ENCODE measurements around the gene EEA1.
"Not testable (repeated sequence)": the region's sequence is repeated elsewhere in the genome, so short reads cannot be mapped to it uniquely, and the experiment has no call there.

The EEA1 gene

DNA sequence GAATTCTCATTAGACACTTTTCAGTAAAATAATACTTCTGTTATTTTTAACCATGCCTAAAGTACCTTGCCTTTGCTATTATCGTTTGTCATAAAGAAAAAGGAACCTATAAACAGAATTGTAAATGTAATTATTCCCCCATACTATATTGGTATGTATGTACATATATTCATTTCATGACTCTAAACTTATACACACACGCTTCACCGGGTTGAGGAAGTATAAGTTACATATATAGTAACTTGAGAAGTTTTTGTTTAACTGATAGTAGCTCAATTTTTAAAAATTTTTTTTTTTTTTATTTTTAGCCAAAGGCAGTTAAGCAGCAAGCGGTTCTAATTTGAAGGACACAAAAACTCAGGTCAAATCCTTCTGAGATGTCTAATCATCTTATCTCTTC lies 118.7 kb downstream of the EEA1 start:
- DNase-seq (ENCODE audit: low read depth in 2 of 2): no peak

DNA sequence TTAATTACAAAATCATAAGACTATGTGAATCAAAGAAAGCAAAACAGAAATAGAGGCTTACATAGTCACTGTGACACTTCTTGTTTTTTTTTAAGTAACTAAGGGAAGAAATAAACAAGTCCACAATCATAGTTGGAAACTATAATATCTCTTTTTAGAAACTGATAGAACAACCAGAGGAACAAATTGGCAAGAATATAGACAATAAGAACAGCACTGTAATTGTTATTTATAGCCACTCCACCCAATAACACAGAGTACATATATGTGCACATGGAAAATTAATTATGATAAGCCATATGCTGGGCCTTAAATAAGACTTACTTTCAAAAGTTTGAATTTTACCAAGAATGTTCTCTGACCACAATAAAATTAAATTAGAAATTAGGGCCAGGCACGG lies 125.2 kb downstream of the EEA1 start:
- no peak for DNase-seq (ENCODE audit: low read depth in 2 of 2)

DNA sequence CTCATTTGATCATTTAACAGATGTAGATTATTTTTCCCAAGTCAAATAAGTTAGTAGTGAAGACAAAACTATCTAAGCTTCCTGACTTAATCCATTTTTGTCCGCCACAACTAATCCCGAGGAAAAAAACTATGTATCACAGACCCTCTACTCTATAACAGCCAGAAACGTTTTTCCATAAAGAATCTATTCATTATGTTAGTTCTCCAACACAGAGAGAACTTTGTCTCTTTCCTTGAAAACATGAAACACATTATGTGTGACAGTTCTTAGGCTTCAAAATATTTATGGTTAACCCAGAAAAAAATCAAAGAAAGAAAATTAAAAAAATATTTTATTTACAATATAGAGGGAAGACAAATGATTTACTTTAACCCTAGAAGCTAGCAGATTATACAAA lies 126.2 kb downstream of the EEA1 start:
- DNase-seq (ENCODE audit: low read depth in 2 of 2): no peak

DNA sequence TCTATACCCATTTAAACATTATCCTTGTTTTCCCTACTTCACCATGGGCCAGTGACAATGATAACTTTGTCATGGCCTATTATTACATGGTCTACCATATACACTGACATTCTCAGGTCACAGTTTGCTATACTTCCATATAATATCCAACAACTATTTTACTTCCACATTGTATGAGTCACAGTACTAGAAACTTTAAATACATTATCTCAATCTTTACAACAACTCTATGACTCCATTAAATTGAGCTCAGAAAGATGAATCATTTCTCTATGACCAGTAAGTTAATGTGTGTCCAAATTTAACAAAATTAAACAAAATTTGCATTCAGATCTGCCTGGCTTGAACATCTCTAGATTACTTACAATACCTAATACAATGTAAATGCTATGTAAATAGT lies 132.4 kb downstream of the EEA1 start:
- DNase-seq (ENCODE audit: low read depth in 2 of 2): no peak

DNA sequence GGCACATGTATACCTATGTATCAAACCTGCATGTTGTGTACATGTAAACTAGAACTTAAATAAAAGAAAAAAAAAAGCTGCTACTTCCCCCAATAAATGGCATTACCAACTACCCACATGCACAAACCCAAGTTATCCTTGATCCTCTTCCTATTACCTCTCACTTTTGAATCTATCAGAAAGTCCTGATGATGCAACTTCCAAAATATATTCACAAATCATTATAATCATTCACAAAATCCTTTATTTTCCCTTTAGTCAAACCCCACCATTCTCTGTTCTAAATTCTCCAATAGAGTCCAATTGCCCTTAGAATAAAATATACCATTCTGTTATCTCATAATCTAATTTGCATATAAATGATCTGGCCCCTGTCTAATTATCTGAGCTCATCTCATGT lies 134.3 kb downstream of the EEA1 start:
- DNase-seq (ENCODE audit: low read depth in 2 of 2): no peak

DNA sequence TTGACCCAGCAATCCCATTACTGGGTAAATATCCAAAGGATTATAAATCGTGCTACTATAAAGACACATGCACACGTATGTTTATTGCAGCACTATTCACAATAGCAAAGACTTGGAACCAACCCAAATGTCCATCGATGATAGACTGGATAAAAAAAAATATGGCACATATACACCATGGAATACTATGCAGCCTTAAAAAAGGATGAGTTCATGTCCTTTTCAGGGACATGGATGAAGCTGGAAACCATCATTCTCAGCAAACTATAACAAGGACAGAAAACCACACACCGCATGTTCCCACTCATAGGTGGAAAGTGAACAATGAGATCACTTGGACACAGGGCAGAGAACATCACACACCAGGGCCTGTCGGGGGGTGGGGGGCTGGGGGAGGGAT lies 134.7 kb downstream of the EEA1 start:
- not testable (repeated sequence) for DNase-seq (ENCODE audit: low read depth in 2 of 2)

DNA sequence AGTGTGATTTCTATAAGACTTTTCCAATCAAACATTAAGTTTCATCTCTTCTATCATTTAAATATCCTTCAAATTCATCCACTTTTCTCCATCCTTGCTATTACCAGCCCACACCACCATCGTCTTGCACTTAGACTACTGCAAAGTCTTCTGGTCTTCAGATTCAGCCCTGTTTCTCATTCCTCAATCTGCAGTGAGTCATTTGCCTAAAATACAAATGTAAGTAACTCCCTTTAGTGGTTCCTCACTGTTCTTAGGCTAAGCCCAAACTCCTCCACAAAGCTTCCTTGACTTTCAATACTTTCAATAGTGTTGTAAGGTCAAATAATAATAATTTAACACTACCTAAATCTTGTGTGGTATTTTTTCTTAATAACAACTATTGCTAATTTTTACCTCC lies 143.1 kb downstream of the EEA1 start:
- no peak for DNase-seq (ENCODE audit: low read depth in 2 of 2)

DNA sequence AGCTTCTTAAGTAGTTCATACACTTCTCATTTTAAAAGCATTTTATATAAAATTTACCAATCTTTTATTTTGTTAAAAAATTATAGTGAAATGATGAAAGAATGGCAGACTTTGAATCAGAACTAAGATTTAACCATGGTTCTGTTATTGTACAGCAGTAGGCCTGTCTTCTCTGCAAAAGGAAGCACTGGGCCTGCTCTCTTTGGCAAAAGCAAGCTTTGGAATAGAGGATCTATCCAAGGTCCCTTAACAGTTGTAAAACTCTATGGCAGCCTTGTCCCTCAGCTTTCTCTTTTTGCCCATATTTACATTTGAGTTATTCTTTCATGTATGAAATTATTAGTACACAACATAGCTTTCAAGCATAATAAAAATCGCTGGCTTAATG lies 143.5 kb downstream of the EEA1 start:
- DNase-seq (ENCODE audit: low read depth in 2 of 2): no peak

DNA sequence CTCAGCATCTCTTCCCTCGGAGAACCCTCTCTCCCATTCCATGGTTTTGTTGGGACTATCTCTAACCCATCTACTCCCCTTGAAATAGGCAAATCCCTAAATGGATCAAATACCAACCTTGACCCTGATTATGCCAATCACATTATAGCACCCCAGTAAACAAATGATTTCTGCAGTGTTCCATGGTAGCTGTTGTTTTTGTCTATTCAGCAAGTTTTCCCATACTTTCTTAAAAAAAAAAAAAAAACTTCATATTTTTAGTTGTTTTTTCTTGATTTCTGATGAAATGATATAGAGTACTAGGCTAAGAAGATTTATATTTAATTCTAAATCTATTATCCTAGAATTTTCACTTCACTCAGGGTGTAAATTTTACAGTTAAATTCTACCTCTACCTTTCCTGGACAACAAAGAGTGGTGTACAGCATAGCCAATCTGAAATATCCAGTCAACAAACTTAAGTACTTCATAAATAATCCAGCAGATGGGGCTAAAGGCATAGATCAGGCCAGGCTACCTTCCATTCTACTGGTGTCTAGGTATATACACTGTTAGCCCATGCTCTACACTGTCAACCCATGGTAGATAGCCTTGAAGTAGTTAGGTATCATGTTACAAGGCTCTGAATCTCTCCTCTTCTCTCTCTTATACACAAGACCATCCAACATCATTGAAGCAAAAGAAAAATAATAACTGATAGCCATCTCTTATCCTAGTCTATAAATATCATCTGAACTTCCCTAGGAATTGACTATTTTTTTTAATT lies 144.1 kb downstream of the EEA1 start:
- DNase-seq (ENCODE audit: low read depth in 2 of 2): peak; percentile 56 to 60

DNA sequence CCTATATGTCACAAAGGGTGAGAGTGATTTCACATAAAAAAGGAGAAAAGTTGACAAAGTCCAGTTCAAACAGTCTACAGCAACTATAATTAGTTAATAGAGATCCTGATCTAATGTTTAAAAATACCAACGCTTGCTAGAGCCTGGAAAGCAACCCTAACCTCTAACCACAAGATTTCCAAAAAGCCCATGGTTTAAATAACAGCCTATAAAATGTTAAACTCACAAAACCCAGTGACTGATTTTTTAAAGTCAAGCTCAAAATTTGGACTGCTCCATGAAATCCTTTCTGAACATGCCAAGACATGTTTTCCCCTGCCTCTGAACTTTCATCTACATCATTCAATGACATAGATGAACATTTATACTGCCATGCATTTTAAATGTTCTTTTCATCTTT lies 144.7 kb downstream of the EEA1 start:
- peak; percentile 29 to 31 for DNase-seq (ENCODE audit: low read depth in 2 of 2)

DNA sequence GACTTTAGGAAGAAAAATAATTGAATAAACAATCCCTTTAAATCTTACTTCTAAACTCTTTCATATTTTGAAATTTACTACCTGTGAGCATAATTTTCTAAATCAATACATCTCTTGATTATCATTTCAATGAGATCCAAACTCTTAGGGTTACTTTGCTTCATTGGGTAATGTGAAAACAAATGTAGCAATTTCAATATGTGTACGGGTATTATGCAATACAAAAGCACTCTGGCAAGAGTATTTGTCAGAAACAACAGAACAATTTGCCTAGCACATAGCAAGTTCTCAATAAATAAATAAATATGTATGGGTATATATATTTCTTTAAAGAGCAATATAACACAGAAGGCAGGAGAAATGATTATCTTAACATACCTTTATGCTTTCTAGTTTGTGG lies 149.2 kb downstream of the EEA1 start:
- no peak for DNase-seq (ENCODE audit: low read depth in 2 of 2)

DNA sequence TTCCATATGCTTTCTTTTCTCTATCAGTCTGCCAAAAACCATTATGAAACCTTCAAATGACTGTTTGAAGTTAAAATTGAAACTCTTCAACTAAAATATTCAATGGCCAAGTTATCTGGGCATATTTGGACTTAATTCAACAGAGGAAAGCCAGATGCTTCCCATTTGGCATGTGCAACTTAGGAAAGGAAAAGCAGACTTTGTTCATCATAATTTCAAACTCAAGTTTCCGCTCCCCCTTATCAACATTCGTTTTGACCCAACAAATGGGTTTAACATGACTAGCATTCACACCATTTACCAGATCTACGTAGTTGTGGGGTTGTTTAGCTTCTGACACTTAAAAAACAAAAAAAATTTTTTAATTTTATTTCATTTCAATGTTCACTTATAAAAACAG lies 150.6 kb downstream of the EEA1 start:
- no peak for DNase-seq (ENCODE audit: low read depth in 2 of 2)

DNA sequence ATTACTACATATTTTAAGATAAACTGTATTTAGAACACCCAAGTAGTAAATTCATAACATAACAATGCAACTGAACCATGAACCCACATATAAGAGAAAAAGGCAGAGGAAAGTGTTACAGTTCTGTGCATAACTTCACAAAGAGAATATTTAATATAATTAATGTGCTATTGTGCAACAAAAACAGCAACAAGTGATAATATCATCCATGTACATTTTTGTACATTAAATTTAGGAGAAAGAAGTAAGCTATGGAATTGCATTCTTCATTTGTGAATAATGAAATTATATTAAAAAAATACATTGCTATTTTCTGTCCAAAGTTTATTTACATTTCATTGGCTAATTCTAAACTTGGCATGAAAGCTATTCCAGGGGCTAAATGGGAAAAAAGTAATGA lies 153.7 kb downstream of the EEA1 start:
- DNase-seq (ENCODE audit: low read depth in 2 of 2): no peak

DNA sequence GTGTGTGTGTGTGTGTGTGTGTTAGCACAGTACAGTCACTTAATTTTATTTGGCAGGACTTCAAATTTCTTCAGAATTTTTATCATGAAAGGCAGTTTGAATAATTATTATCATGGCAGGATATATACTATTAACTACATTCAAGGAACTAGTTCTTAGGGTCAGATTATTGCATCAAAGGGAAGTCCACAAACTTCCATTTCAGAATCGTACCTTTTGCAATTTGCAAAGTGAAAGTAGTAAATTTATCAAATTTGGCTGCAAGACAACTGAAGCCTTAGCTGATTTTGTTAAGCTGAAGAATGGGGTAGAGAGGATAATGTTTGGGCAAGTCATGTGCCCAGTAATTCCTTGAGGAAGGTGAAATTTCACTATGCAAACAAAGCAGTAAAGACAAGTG lies 158.1 kb downstream of the EEA1 start:
- DNase-seq (ENCODE audit: low read depth in 2 of 2): no peak

DNA sequence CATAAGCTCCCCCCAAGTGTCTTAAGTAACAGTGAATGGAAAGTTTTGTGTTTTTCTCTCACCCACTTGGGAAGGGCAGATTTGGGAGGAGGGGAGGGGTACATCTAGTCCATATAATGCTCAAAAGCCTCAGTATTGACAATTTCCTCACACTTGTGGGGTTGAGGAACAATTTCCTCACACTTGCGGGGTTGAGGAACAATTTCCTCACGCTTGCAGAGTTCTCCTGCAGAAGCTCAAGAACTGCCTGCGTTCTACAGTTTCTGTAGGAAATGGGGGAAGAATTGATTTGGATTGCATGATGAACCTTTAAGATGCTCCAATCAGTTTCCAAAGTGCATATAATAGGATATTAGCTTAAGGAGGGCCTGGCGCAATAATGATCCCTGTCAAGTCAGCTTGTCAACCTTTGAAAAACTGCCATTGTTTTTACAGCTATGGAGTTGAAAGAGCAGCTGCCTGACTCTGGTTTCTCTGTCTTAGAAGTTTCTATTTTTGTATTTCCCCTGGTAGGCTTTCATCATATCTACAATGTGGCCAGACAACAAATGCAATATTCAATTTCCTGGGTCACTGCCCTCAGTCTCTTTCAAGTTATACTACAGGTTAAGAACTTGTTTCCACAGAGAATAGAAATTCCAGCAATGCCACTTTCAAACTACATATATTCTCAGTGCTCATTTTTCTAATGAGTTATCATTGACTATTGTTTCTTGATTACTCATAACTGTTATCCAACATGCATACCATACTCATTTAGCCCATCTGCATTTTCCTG lies 159.8 kb downstream of the EEA1 start:
- no peak for DNase-seq (ENCODE audit: low read depth in 2 of 2)

DNA sequence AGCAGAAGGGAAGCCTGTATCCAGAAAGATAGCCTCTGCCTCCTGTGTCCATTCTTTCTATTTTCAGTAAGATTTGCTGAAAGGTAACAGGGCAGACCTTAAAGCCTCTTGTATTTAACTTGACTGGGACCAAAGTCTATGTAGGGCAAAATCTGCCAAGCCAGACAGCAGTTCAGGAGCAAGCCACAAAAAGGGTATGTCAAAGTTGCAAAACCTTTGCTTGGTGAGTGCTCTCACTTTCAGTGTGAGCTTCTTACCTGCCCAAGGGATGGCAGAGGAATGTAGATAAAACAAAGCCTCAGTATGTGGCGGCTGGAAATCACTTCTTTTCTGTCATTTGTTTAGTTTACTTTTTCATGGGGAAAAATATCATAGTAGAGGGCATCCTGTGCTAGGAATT lies 163.2 kb downstream of the EEA1 start:
- DNase-seq (ENCODE audit: low read depth in 2 of 2): no peak

DNA sequence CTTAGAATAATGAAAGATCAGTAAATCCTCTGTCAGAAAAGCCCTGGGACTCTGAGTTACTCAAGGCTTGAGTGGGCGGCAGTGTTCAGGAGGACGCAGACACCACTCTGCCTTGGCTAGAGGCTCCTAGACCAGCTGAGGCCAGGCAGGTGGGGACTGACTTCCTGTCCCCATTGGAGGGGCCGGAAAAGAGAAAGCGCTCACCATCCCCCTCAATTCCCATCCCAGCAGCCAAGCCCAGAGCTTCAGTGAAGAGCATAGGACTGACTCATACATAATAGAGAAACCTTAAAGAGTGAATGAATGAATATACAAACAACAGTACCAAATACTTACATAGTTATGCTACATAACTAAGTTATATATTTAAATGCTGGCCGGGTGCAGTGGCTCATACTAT lies 164.3 kb downstream of the EEA1 start:
- no peak for DNase-seq (ENCODE audit: low read depth in 2 of 2)

DNA sequence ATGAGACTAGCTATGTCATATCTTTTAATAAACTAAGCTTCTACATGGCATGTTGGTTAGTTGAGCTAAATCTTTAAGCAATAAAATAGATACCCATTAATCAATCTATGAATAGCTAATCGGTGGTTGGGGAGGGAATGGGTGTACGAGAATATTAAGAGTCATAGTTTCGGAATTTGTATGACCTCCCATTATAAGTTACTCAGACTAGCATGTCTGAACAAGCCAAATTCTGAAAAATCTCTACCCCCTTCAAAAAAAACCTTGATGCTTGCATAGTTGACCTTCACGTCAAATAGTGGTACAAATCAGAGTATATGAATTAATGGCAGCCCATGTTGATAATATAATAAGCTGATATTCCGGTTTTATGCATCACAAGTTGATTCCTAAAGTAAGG lies 166.3 kb downstream of the EEA1 start:
- no peak for DNase-seq (ENCODE audit: low read depth in 2 of 2)

DNA sequence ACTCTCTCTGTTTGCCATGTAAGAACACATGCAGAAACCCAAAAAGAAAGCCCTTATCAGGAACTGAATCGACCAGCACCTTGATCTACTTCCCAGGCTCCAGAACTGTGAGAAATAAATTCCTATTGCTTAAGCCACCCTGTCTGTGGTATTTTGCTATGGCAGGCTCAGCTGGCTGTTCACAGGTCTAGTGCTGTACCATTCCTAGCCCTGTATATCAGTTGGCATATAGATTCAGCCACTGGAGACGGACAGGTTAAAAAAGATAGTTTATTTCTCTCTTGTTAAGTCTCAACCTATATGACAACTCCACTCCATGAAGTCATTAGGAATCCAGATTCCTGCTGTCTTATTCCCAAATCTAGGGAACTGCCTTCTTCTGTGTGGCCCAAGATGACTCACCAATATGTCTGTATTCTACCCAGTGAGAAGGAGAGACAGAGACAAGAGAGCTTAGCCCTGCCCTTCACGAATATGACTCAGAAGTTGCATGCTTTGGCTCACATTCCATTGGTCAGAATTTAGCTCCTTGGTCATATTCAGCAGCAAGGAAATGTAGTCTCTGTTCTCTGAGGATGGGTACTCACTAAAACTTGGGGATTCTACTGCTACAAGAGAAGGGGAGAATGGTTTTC lies 169.3 kb downstream of the EEA1 start:
- peak; percentile 77 to 80 for DNase-seq (ENCODE audit: low read depth in 2 of 2)

DNA sequence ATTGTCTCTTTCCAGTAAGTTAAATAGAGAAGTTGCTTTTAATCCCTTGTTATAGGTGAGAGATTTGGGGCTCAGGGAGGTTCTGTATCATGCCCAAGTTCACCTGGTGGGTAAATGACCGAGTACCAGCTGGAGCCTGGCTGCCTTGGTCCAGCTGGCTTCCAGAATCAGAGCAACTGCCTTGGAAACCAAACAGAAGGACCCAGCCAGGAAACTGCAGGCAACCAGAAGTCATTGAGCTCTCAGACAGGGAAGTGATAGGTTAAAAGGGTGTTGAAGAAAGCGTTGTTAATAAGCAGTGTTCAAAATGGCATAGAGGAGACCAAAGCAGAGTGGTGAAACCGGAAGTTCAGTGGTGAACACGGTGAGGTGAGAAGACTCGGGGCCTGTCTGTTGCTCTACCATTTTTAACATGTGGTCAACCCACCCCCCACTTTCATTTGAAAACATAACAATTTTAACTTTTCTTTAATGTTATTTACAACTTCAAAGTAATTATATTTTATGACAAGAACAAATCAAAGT lies 171.4 kb downstream of the EEA1 start:
- DNase-seq (ENCODE audit: low read depth in 2 of 2): no peak

DNA sequence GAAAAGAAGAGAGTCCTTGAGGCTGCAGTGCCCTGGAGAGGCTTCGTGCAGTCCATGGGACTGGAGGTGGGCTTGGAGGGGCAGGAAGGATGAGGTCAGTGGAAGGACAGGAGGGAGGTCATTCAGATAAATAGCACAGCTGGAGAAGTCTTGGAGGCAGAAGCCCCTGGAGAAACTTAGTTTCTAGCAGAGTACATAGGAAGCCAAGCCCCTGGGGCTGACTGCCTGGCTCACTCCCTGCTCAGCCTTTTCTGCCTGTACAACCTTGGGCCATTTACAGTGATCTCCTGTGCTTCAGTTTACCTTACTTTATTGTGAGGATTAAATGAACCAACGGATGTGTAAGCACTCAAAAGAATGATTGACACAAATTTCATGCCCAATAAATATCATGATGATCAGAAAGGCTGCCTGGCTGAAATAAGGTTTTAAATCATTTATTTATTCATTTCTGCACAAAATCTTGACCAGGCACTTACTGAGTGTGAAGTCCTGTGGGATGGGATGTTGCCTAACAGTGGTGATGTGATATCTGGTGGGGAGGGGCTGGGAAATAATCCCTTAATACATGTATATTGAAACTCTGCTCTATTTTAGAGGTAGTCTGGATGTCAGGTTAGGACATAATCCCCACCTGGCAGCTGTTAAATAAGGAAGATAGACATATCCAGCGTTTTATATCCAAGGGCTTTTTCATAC lies 172.0 kb downstream of the EEA1 start:
- no peak for DNase-seq (ENCODE audit: low read depth in 2 of 2)

Data from fibroblast of skin of left quadriceps (primary cell).